ENCODE data around the gene DGKI.
A peak's percentile ranks its signal among the peaks of the same experiment; 100 is the strongest.

GRCh38 chr7:137592232-137592896 is 254.4 kb downstream of the DGKI start:
- TF ChIP-seq CTCF (IDR thresholded peaks at IDR 0.05; ENCODE audit: low read depth, low read length, poor library complexity, severe bottlenecking): peak; percentile 60
- TF ChIP-seq EZH2phosphoT487 (IDR thresholded peaks at IDR 0.05; ENCODE audit: borderline replicate concordance, low read length): no peak
